Activated CD8-positive, alpha-beta memory T cell treated with anti-CD3 and anti-CD28 coated beads, Interleukin-2, amount 50 U/mL, for 1 hour (primary cell): ENCODE results near the gene VAV1.
"Not testable (repeated sequence)": the region's sequence is repeated elsewhere in the genome, so short reads cannot be mapped to it uniquely, and the experiment has no call there.

Experiments
- DNase-seq: peaks from one replicate; pipeline ENCODE4 v3.0.0-alpha.2; 2020; ENCODE audit errors: extremely low read depth

The VAV1 gene

GRCh38 chr19:6754653-6755463 lies 17.6 kb upstream of the VAV1 start:
- no peak for DNase-seq

GRCh38 chr19:6760606-6761005 lies 11.9 kb upstream of the VAV1 start:
- DNase-seq = no peak

GRCh38 chr19:6761053-6761676 lies 11.3 kb upstream of the VAV1 start:
- no peak for DNase-seq

GRCh38 chr19:6762253-6762797 lies 10.2 kb upstream of the VAV1 start:
- DNase-seq = not testable (repeated sequence)

GRCh38 chr19:6765738-6766356 lies 6.7 kb upstream of the VAV1 start:
- no peak for DNase-seq

GRCh38 chr19:6766357-6767080 lies 6.0 kb upstream of the VAV1 start:
- no peak for DNase-seq

- no peak for DNase-seq
Measured at GRCh38 chr19:6767081-6767356, 5.5 kb upstream of the VAV1 start.

GRCh38 chr19:6767357-6768235 lies 4.9 kb upstream of the VAV1 start, which contains the start of gene SH2D3A:
Gene SH2D3A, minus strand, starts transcription at chr19:6767435. Its CDS starts 3,687 bp downstream, at chr19:6763748.
- DNase-seq = peak; percentile 90

GRCh38 chr19:6768236-6768785 lies 4.2 kb upstream of the VAV1 start:
- DNase-seq = no peak

- DNase-seq = no peak
Measured at GRCh38 chr19:6769006-6769619, 3.4 kb upstream of the VAV1 start.

GRCh38 chr19:6771648-6772027 lies 870 bp upstream of the VAV1 start:
- DNase-seq = not testable (repeated sequence)

GRCh38 chr19:6772866-6773322 lies 386 bp downstream of the VAV1 start:
- no peak for DNase-seq

GRCh38 chr19:6773323-6773931 lies 919 bp downstream of the VAV1 start:
- no peak for DNase-seq

- DNase-seq = no peak
Measured at GRCh38 chr19:6774821-6775707, 2.6 kb downstream of the VAV1 start.

GRCh38 chr19:6776045-6776444 lies 3.5 kb downstream of the VAV1 start:
- DNase-seq = not testable (repeated sequence)

GRCh38 chr19:6776999-6777398 lies 4.5 kb downstream of the VAV1 start:
- DNase-seq = no peak

- no peak for DNase-seq
Measured at GRCh38 chr19:6777434-6777833, 4.9 kb downstream of the VAV1 start.

- no peak for DNase-seq
Measured at GRCh38 chr19:6778386-6778785, 5.9 kb downstream of the VAV1 start.

- no peak for DNase-seq
Measured at GRCh38 chr19:6779206-6779605, 6.7 kb downstream of the VAV1 start.
